Measurements from ENCODE around the gene ZNF674.

ZNF674 gene

GRCh38 chrX:46567388-46567787 is 22.2 kb upstream of the ZNF674 start:
- Histone ChIP-seq H4K8ac (ENCODE audit: low read depth, low read length) (no peak overlapping the region), H3K27me3 (ENCODE audit: control insufficient read depth in 3 of 3, insufficient read depth in 3 of 3, low read depth in 1 of 3, low read length in 3 of 3) (peaks cover 0 to 3% (median 0%) of the 10 kb centered on the region in 3 experiments)

DNA sequence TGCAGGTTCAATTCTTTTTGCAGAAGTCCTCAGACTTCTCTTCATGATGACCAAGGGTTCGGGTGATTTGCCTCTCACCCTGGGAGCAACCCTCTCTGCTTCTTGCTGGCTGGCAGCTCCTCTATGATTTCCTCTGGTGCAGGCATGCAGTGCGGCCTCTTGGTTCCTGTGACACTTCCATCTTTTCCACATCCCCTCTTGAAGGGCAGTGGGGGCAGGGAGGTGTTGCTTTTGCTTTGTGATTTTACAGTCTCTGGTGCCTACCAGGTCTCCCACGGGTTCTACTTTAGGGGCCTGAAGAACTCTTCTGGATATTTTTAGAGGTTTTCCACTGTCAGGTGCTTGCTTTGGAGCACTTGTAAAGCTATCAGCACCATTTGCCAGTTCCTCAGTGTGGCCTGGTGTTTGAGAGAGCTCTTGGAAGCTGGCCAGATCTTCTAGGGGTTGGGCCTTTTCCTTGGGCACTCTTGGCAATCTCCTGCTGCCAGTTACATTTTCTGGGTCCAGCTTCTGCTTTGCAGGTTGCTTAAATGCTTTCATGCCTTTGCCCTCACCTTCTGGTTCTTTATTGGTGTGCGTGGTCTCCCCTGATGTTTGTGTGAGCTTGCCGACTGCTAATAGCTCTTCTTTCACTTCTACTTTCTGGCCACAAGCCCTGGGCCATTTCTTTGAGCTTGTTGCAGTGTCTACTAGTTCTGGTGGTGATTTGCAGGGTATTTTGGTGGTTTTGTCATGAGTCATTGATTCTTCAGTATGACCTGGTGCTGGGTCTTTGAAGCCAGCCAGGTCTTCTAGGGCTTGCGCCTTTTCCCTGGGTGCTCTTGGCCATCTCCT is 16.8 kb upstream of the ZNF674 start:
- Histone ChIP-seq H4K91ac (ENCODE audit: low read depth, low read length, poor library complexity) (no peak overlapping the region), H3K18ac (ENCODE audit: low read length) (no peak overlapping the region), H4K8ac (ENCODE audit: low read depth, low read length) (no peak overlapping the region), H2BK120ac (ENCODE audit: low read depth, low read length) (no peak overlapping the region), H3K27ac (replicated peaks; ENCODE audit: low read length) (no peak overlapping the region), H3K14ac (ENCODE audit: low read length) (no peak overlapping the region), H2BK15ac (ENCODE audit: low read length) (no peak overlapping the region), H2BK12ac (ENCODE audit: low read length) (no peak overlapping the region), H3K9ac (ENCODE audit: low read depth, low read length, poor library complexity) (no peak overlapping the region), H3K79me1 (ENCODE audit: low read depth, low read length) (no peaks in the 10 kb centered on the region), H2AFZ (ENCODE audit: low read length) (no peak overlapping the region), H3K27me3 (ENCODE audit: control insufficient read depth in 3 of 3, insufficient read depth in 3 of 3, low read depth in 1 of 3, low read length in 3 of 3) (no peaks in the 10 kb centered on the region), H3K4me3 (ENCODE audit: low read length in 2 of 2) (no peak overlapping the region), H3K23ac (ENCODE audit: low read depth, low read length, poor library complexity) (no peak overlapping the region), H3K9me3 (replicated peaks in 1 of 2; ENCODE audit: control insufficient read depth in 2 of 2, insufficient read depth in 1 of 2, low read depth in 1 of 2, low read length in 2 of 2) (no peaks in the 10 kb centered on the region), H3K4me1 (ENCODE audit: control insufficient read depth in 2 of 2, insufficient read depth in 1 of 2, low read depth in 1 of 2, low read length in 2 of 2) (no peaks in the 10 kb centered on the region), H3K4ac (ENCODE audit: low read length) (no peak overlapping the region), H2AK5ac (ENCODE audit: low read depth, low read length) (no peak overlapping the region), H3K4me2 (ENCODE audit: insufficient read depth, low read length, poor library complexity, severe bottlenecking) (no peak overlapping the region), H2BK5ac (ENCODE audit: low read length) (no peak overlapping the region), H3K36me3 (replicated peaks in 1 of 2; ENCODE audit: control insufficient read depth in 2 of 2, insufficient read depth in 2 of 2, low read length in 2 of 2) (no peaks in the 10 kb centered on the region)
- DNase-seq (ENCODE audit: low spot score) = no peak
- WGBS, 2 donors (ENCODE audit: extremely low coverage in 2 of 2, insufficient read length in 2 of 2, insufficient replicate concordance in 1 of 2) = no CpG with 5 or more reads among the region's 6 CpGs

More at GRCh38 chrX:46567388-46567787, 22.2 kb upstream of the ZNF674 start:
- Histone ChIP-seq H3K14ac (ENCODE audit: low read length) (no peak overlapping the region), H2BK5ac (ENCODE audit: low read length) (no peak overlapping the region), H3K23ac (ENCODE audit: low read depth, low read length, poor library complexity) (no peak overlapping the region), H3K9me3 (replicated peaks in 1 of 2; ENCODE audit: control insufficient read depth in 2 of 2, insufficient read depth in 1 of 2, low read depth in 1 of 2, low read length in 2 of 2) (no peaks in the 10 kb centered on the region), H3K4me1 (ENCODE audit: control insufficient read depth in 2 of 2, insufficient read depth in 1 of 2, low read depth in 1 of 2, low read length in 2 of 2) (peaks cover 0 to 2% of the 10 kb centered on the region in 2 donors), H3K18ac (ENCODE audit: low read length) (no peak overlapping the region), H2BK12ac (ENCODE audit: low read length) (no peak overlapping the region), H2BK120ac (ENCODE audit: low read depth, low read length) (no peak overlapping the region), H3K4me2 (ENCODE audit: insufficient read depth, low read length, poor library complexity, severe bottlenecking) (no peak overlapping the region), H2AFZ (ENCODE audit: low read length) (no peak overlapping the region), H3K4me3 (ENCODE audit: low read length in 2 of 2) (no peak overlapping the region), H2AK5ac (ENCODE audit: low read depth, low read length) (no peak overlapping the region), H3K9ac (ENCODE audit: low read depth, low read length, poor library complexity) (no peak overlapping the region), H2BK15ac (ENCODE audit: low read length) (no peak overlapping the region), H3K79me1 (ENCODE audit: low read depth, low read length) (no peaks in the 10 kb centered on the region), H3K4ac (ENCODE audit: low read length) (no peak overlapping the region), H3K27ac (replicated peaks; ENCODE audit: low read length) (no peak overlapping the region), H4K91ac (ENCODE audit: low read depth, low read length, poor library complexity) (no peak overlapping the region), H3K36me3 (replicated peaks in 1 of 2; ENCODE audit: control insufficient read depth in 2 of 2, insufficient read depth in 2 of 2, low read length in 2 of 2) (no peaks in the 10 kb centered on the region)
- no peak for DNase-seq (ENCODE audit: low spot score)

GRCh38 chrX:46559062-46559461 is 13.8 kb upstream of the ZNF674 start:
- Histone ChIP-seq H3K14ac (ENCODE audit: low read length) (no peak overlapping the region), H2BK120ac (ENCODE audit: low read depth, low read length) (no peak overlapping the region), H3K4me1 (ENCODE audit: control insufficient read depth in 2 of 2, insufficient read depth in 1 of 2, low read depth in 1 of 2, low read length in 2 of 2) (no peaks in the 10 kb centered on the region), H3K23ac (ENCODE audit: low read depth, low read length, poor library complexity) (no peak overlapping the region), H3K36me3 (replicated peaks in 1 of 2; ENCODE audit: control insufficient read depth in 2 of 2, insufficient read depth in 2 of 2, low read length in 2 of 2) (no peaks in the 10 kb centered on the region), H3K9me3 (replicated peaks in 1 of 2; ENCODE audit: control insufficient read depth in 2 of 2, insufficient read depth in 1 of 2, low read depth in 1 of 2, low read length in 2 of 2) (no peaks in the 10 kb centered on the region), H4K91ac (ENCODE audit: low read depth, low read length, poor library complexity) (no peak overlapping the region), H3K27me3 (ENCODE audit: control insufficient read depth in 3 of 3, insufficient read depth in 3 of 3, low read depth in 1 of 3, low read length in 3 of 3) (no peaks in the 10 kb centered on the region), H2BK5ac (ENCODE audit: low read length) (no peak overlapping the region), H3K4ac (ENCODE audit: low read length) (no peak overlapping the region), H3K79me1 (ENCODE audit: low read depth, low read length) (no peaks in the 10 kb centered on the region), H2AFZ (ENCODE audit: low read length) (no peak overlapping the region), H2BK12ac (ENCODE audit: low read length) (no peak overlapping the region), H3K4me3 (ENCODE audit: low read length in 2 of 2) (no peak overlapping the region), H4K8ac (ENCODE audit: low read depth, low read length) (no peak overlapping the region), H3K4me2 (ENCODE audit: insufficient read depth, low read length, poor library complexity, severe bottlenecking) (no peak overlapping the region), H3K27ac (replicated peaks; ENCODE audit: low read length) (no peak overlapping the region), H2AK5ac (ENCODE audit: low read depth, low read length) (no peak overlapping the region), H2BK15ac (ENCODE audit: low read length) (no peak overlapping the region), H3K9ac (ENCODE audit: low read depth, low read length, poor library complexity) (no peak overlapping the region), H3K18ac (ENCODE audit: low read length) (no peak overlapping the region)
- WGBS, 2 donors (ENCODE audit: extremely low coverage in 2 of 2, insufficient read length in 2 of 2, insufficient replicate concordance in 1 of 2) = no CpG with 5 or more reads among the region's 3 CpGs
- no peak for DNase-seq (ENCODE audit: low spot score)

DNA sequence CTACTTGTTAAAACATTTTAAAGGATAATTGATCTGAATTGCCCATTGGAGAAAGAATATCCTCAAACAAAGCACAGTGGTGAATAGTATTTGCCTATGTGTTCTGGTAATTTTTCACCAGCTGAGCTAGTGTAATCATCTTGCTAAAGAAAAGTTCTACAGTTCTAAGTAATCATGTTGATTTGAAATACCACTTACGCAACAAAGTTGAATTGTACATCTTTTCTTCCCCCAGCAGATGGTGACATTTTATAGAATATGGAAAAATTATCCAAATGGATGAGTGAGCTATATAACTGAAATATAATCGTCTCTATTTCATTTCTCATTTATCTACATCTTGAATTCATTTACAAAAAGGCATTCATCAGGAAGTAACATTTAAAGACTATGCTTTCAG is 9.7 kb upstream of the ZNF674 start:
- H3K4ac ChIP-seq (ENCODE audit: low read length) = no peak overlapping the region
- no peak overlapping the region for H2BK15ac ChIP-seq (ENCODE audit: low read length)
- no peak overlapping the region for H2AK5ac ChIP-seq (ENCODE audit: low read depth, low read length)
- no peak overlapping the region for H2AFZ ChIP-seq (ENCODE audit: low read length)
- no peak overlapping the region for H2BK5ac ChIP-seq (ENCODE audit: low read length)
- H2BK120ac ChIP-seq (ENCODE audit: low read depth, low read length) = no peak overlapping the region
- H3K27me3 ChIP-seq (ENCODE audit: control insufficient read depth in 3 of 3, insufficient read depth in 3 of 3, low read depth in 1 of 3, low read length in 3 of 3) = no peaks in the 10 kb centered on the region
- no peaks in the 10 kb centered on the region for H3K79me1 ChIP-seq (ENCODE audit: low read depth, low read length)
- no peak overlapping the region for H3K23ac ChIP-seq (ENCODE audit: low read depth, low read length, poor library complexity)
- no peak overlapping the region for H4K91ac ChIP-seq (ENCODE audit: low read depth, low read length, poor library complexity)
- DNase-seq (ENCODE audit: low spot score) = no peak
- no peak overlapping the region for H3K14ac ChIP-seq (ENCODE audit: low read length)
- H3K18ac ChIP-seq (ENCODE audit: low read length) = no peak overlapping the region
- no CpG with 5 or more reads among the region's 2 CpGs for WGBS, 2 donors (ENCODE audit: extremely low coverage in 2 of 2, insufficient read length in 2 of 2, insufficient replicate concordance in 1 of 2)
- H3K27ac ChIP-seq (replicated peaks; ENCODE audit: low read length) = no peak overlapping the region
- no peak overlapping the region for H2BK12ac ChIP-seq (ENCODE audit: low read length)
- H4K8ac ChIP-seq (ENCODE audit: low read depth, low read length) = no peak overlapping the region
- H3K36me3 ChIP-seq (replicated peaks in 1 of 2; ENCODE audit: control insufficient read depth in 2 of 2, insufficient read depth in 2 of 2, low read length in 2 of 2) = no peaks in the 10 kb centered on the region
- H3K9me3 ChIP-seq (replicated peaks in 1 of 2; ENCODE audit: control insufficient read depth in 2 of 2, insufficient read depth in 1 of 2, low read depth in 1 of 2, low read length in 2 of 2) = no peaks in the 10 kb centered on the region
- no peaks in the 10 kb centered on the region for H3K4me1 ChIP-seq (ENCODE audit: control insufficient read depth in 2 of 2, insufficient read depth in 1 of 2, low read depth in 1 of 2, low read length in 2 of 2)
- H3K9ac ChIP-seq (ENCODE audit: low read depth, low read length, poor library complexity) = no peak overlapping the region
- no peak overlapping the region for H3K4me2 ChIP-seq (ENCODE audit: insufficient read depth, low read length, poor library complexity, severe bottlenecking)
- no peak overlapping the region for H3K4me3 ChIP-seq (ENCODE audit: low read length in 2 of 2)
